B cell (primary cell): ENCODE data around the gene CITED2.

Experiments
- CTCF ChIP-seq: fragments of 200-600 bp; IDR thresholded peaks from one replicate; pipeline ENCODE4 v1.8.0; 2022; ENCODE audit warnings: antibody characterized with exemption, mild to moderate bottlenecking
- EZH2 ChIP-seq: IDR thresholded peaks from 2 replicates; pipeline ENCODE4 v1.6.1; 2012; ENCODE audit warnings: borderline replicate concordance, low read depth, mild to moderate bottlenecking, moderate library complexity, low read length; ENCODE audit not compliant: insufficient read depth, poor library complexity, severe bottlenecking

- TF ChIP-seq EZH2 (no peak), CTCF (no peak)
Observed at GRCh38 chr6:139381216-139381865, 6.9 kb upstream of the CITED2 start.
